Endothelial cell (in vitro differentiated cells): ENCODE data around the gene ATP10B. TPM values are rescaled to one million over a fixed set of nuclear protein-coding genes. Genes with fewer than 3 reads are reported as not detected.
A peak's percentile ranks its signal among the peaks of the same experiment; 100 is the strongest.

Experiments
- DNase-seq: peaks from one replicate; pipeline ENCODE4 v3.0.0; 2021; ENCODE audit warnings: low spot score
- H3K27ac Mint-ChIP-seq: one replicate; pipeline ENCODE4 v1.8.0; 2021; ENCODE audit warnings: mixed read lengths, inconsistent platforms; ENCODE audit not compliant: unreplicated experiment
- H3K27me3 Mint-ChIP-seq: one replicate; pipeline ENCODE4 v1.8.0; 2021; ENCODE audit warnings: mild to moderate bottlenecking, moderate library complexity, mixed read lengths, inconsistent platforms; ENCODE audit not compliant: unreplicated experiment
- H3K36me3 Mint-ChIP-seq: one replicate; pipeline ENCODE4 v1.8.0; 2021; ENCODE audit warnings: mild to moderate bottlenecking, low read depth, mixed read lengths, inconsistent platforms; ENCODE audit not compliant: unreplicated experiment
- H3K4me1 Mint-ChIP-seq: one replicate; pipeline ENCODE4 v1.8.0; 2021; ENCODE audit warnings: mild to moderate bottlenecking, mixed read lengths, inconsistent platforms; ENCODE audit not compliant: unreplicated experiment
- H3K4me3 Mint-ChIP-seq: one replicate; pipeline ENCODE4 v1.8.0; 2021; ENCODE audit warnings: mild to moderate bottlenecking, mixed read lengths, inconsistent platforms; ENCODE audit not compliant: unreplicated experiment
- H3K9me3 Mint-ChIP-seq: one replicate; pipeline ENCODE4 v1.8.0; 2021; ENCODE audit warnings: mixed read lengths, inconsistent platforms; ENCODE audit not compliant: unreplicated experiment
- total RNA-seq: library from RNA; stranded (reverse); fragmentation: NEBNext Ultra II Directional; extraction: Animal tissue kit (Norgen Biotek cat#: 25700); gene quantifications from one replicate; pipeline ENCODE4 v1.2.1, GENCODE V29; 2021; ENCODE audit not compliant: unreplicated experiment
- TF ChIP-seq, protein P1 (sequence below): fragments of 200-600 bp; sonication (generic); IDR thresholded peaks from one replicate; pipeline ENCODE4 v1.5.0; 2021; ENCODE audit warnings: antibody characterized with exemption; ENCODE audit not compliant: unreplicated experiment

The ATP10B gene
- total RNA-seq, 1 donor from 2014 or later: not detected

DNA sequence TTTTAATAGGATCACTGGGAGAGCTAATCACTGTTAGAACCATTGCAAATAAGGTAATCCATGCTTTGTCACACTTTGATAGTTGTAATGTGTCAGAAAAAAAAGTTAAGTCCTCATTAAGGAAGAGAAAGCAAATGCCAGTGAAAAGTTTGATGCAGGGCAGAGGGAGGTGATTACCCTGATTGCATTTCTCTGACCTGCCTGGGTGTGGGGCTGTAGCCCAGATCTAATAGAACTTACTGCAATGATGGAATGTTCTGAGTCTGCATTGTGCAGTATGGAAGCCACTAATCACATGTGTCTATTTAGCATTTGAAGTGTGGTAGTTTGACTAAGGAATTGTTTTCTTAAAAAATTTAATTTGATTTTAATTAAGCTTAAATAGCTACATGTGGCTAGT lies 202.7 kb downstream of the ATP10B start:
- Mint-ChIP-seq H3K4me1 (no peaks in the 10 kb centered on the region), H3K27ac (no peak overlapping the region), H3K27me3 (no peaks in the 10 kb centered on the region), H3K9me3 (no peaks in the 10 kb centered on the region), H3K4me3 (no peak overlapping the region), H3K36me3 (no peaks in the 10 kb centered on the region)
- TF ChIP-seq, protein P1, sequence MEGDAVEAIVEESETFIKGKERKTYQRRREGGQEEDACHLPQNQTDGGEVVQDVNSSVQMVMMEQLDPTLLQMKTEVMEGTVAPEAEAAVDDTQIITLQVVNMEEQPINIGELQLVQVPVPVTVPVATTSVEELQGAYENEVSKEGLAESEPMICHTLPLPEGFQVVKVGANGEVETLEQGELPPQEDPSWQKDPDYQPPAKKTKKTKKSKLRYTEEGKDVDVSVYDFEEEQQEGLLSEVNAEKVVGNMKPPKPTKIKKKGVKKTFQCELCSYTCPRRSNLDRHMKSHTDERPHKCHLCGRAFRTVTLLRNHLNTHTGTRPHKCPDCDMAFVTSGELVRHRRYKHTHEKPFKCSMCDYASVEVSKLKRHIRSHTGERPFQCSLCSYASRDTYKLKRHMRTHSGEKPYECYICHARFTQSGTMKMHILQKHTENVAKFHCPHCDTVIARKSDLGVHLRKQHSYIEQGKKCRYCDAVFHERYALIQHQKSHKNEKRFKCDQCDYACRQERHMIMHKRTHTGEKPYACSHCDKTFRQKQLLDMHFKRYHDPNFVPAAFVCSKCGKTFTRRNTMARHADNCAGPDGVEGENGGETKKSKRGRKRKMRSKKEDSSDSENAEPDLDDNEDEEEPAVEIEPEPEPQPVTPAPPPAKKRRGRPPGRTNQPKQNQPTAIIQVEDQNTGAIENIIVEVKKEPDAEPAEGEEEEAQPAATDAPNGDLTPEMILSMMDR: no peak
- peak; percentile 9 for DNase-seq

DNA sequence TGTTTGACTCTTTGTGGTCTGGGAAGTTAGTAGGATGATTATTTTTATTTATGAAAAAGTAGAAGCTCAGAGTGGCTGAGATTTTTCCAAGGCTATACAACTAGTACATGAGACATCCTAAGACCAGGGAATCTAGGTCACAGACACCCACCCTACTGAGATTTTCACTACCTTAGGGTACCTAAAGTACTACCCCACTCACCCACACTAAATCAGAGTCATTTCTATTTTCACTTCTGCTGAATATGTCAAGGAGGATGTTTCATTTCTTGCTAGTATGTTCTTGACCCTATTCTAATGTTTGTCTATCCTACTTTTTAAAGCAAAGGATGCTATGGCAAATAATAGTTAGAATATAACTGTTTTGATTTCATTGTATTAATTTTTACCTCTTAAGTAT lies 206.0 kb downstream of the ATP10B start:
- TF ChIP-seq, protein P1: no peak
- Mint-ChIP-seq H3K9me3 (no peaks in the 10 kb centered on the region), H3K27me3 (no peaks in the 10 kb centered on the region), H3K4me1 (no peaks in the 10 kb centered on the region), H3K4me3 (no peak overlapping the region), H3K36me3 (no peaks in the 10 kb centered on the region), H3K27ac (no peak overlapping the region)
- DNase-seq: no peak

DNA sequence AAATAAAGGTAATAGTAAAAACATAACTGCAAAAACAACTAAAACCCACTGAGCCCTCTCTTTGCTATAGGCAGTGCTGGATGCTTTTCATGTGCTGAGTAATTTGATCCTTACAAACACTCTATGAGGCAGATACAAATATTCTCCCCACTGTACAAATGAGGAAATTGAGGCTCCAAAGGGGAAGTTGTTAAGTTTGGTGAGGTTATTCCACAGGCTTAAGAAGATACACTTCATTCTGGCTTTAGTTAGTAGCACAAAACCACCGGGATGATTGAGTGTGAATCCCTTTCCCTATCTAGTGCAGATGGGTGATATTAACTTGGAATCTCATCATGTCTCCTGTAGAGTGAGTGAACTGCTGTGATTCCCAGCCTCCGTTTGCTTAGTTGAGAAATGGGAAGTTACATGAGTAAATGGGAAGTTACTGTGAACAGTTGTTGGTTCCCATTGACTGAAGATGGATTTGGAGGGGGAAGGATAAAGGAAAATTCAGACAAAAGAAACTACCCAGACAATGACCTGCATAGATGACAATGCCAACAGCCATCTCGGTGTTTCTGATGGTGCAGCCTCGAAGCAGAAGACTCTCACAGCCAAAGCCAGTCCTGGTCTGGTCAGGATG lies 208.3 kb downstream of the ATP10B start:
- Mint-ChIP-seq H3K4me1 (peaks cover 4% of the 10 kb centered on the region), H3K27ac (no peak overlapping the region), H3K36me3 (no peaks in the 10 kb centered on the region), H3K9me3 (no peaks in the 10 kb centered on the region), H3K27me3 (no peaks in the 10 kb centered on the region), H3K4me3 (no peak overlapping the region)
- no peak for DNase-seq
- TF ChIP-seq, protein P1: no peak

DNA sequence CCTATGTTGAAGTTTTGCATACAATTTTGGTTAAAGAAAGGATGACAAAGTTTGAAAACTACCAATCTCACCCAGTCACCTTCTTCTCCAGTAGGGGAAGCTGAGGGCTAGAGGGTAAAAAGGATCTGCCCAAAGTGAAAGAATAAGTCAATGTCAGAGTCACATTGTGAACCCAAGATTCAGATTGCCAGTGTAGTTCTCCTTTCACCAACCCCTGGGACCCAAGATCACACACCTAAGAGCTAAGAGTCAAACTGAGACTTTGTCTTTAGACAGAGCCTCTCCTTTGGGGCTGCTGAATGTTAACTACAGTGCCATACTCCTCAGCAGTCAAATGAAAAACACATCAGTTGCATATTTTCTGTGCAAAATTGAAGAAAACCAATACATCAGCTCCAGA lies 210.6 kb downstream of the ATP10B start:
- no peaks in the 10 kb centered on the region for H3K36me3 Mint-ChIP-seq
- DNase-seq: no peak
- no peaks in the 10 kb centered on the region for H3K27me3 Mint-ChIP-seq

DNA sequence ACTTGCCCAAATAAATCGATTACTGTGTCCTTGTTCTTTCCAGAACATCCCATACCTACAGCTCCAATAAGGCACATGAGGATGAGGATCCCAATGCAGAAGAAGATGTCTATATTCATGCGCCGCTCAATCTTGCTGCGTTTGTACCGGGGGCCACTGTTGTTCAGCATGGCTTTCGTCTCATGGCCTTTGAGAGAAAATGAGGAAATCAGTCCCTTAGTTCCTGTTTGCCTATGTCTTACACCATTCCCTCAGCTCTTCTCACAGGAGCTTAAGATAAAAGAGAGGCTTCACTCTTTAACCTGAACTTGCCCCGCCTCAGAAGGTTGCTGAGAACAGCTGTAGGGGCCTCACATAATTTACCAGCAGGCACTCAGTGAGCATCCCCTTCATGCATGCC lies 211.6 kb downstream of the ATP10B start:
- no peak overlapping the region for H3K4me3 Mint-ChIP-seq
- TF ChIP-seq, protein P1: no peak
- no peaks in the 10 kb centered on the region for H3K36me3 Mint-ChIP-seq
- DNase-seq: no peak
- H3K4me1 Mint-ChIP-seq: peaks cover 4% of the 10 kb centered on the region
- H3K9me3 Mint-ChIP-seq: no peaks in the 10 kb centered on the region
- H3K27ac Mint-ChIP-seq: no peak overlapping the region
- H3K27me3 Mint-ChIP-seq: peaks cover 2% of the 10 kb centered on the region

More for the DNA sequence above, 210.6 kb downstream of the ATP10B start:
- no peak overlapping the region for H3K27ac Mint-ChIP-seq
- H3K4me3 Mint-ChIP-seq: no peak overlapping the region
- peaks cover 4% of the 10 kb centered on the region for H3K4me1 Mint-ChIP-seq
- no peaks in the 10 kb centered on the region for H3K9me3 Mint-ChIP-seq
- TF ChIP-seq, protein P1: no peak
